ENCODE data around the gene ALOX5. TPM values are rescaled to one million over a fixed set of nuclear protein-coding genes. Genes with fewer than 3 reads are reported as not detected.
"Not testable (repeated sequence)": the region's sequence is repeated elsewhere in the genome, so short reads cannot be mapped to it uniquely, and the experiment has no call there.

Gene ALOX5
- total RNA-seq, 2 experiments from 2014 or later = 0.56 to 0.60 TPM

- Mint-ChIP-seq H3K9me3 (no peaks in the 10 kb centered on the region), H3K4me3 (no peak overlapping the region), H3K27me3 (peaks cover 7% of the 10 kb centered on the region), H3K36me3 (ENCODE audit: low read depth) (no peaks in the 10 kb centered on the region), H3K4me1 (ENCODE audit: low read depth) (no peaks in the 10 kb centered on the region), H3K27ac (no peak overlapping the region)
- DNase-seq (no peak), ATAC-seq (no peak)
- CTCF ChIA-PET = no interaction called here
- TF ChIP-seq CTCF (IDR thresholded peaks at IDR 0.05) = no peak
- intact Hi-C loops (cut with micrococcal nuclease) = no loop called here
- POLR2A ChIA-PET = no interaction called here
These were observed 30.7 kb downstream of the ALOX5 start for GRCh38 chr10:45404770-45405120.

GRCh38 chr10:45407542-45407941 is 33.5 kb downstream of the ALOX5 start:
- peaks cover 10% of the 10 kb centered on the region for H3K27me3 Mint-ChIP-seq
- peaks cover 2% of the 10 kb centered on the region for H3K4me1 Mint-ChIP-seq (ENCODE audit: low read depth)
- ChIA-PET CTCF (interaction anchor here (1.4 kb wide), 1 partner anchor 10 kb away, joined by 4 read pairs; no protein-coding TSS in a partner anchor), POLR2A (interaction anchor here (0.7 kb wide), 1 partner anchor 8 kb away, joined by 3 read pairs; no protein-coding TSS in a partner anchor)
- DNase-seq (no peak), ATAC-seq (no peak)
- intact Hi-C loops (cut with micrococcal nuclease) = no loop called here
- no peak overlapping the region for H3K4me3 Mint-ChIP-seq
- no peak overlapping the region for H3K27ac Mint-ChIP-seq
- no peaks in the 10 kb centered on the region for H3K9me3 Mint-ChIP-seq
- no peaks in the 10 kb centered on the region for H3K36me3 Mint-ChIP-seq (ENCODE audit: low read depth)
- TF ChIP-seq CTCF (IDR thresholded peaks at IDR 0.05) = no peak

- DNase-seq (no peak), ATAC-seq (no peak)
- ChIA-PET POLR2A (no interaction called here), CTCF (interaction anchor here (1.4 kb wide), 1 partner anchor 11 kb away, joined by 4 read pairs; no protein-coding TSS in a partner anchor)
- H3K27me3 Mint-ChIP-seq = peaks cover 10% of the 10 kb centered on the region
- H3K4me1 Mint-ChIP-seq (ENCODE audit: low read depth) = peaks cover 2% of the 10 kb centered on the region
- H3K9me3 Mint-ChIP-seq = no peaks in the 10 kb centered on the region
- no peak for TF ChIP-seq CTCF (IDR thresholded peaks at IDR 0.05)
- no peak overlapping the region for H3K27ac Mint-ChIP-seq
- H3K36me3 Mint-ChIP-seq (ENCODE audit: low read depth) = no peaks in the 10 kb centered on the region
- no peak overlapping the region for H3K4me3 Mint-ChIP-seq
- intact Hi-C loops (cut with micrococcal nuclease) = no loop called here
These were observed 34.7 kb downstream of the ALOX5 start for GRCh38 chr10:45408421-45409319.

GRCh38 chr10:45409347-45409746 is 35.3 kb downstream of the ALOX5 start:
- DNase-seq; H3K4me1 Mint-ChIP-seq (ENCODE audit: low read depth); POLR2A ChIA-PET; H3K4me3 Mint-ChIP-seq; H3K27ac Mint-ChIP-seq; H3K36me3 Mint-ChIP-seq (ENCODE audit: low read depth); H3K9me3 Mint-ChIP-seq; intact Hi-C loops (cut with micrococcal nuclease); ATAC-seq: not testable (repeated sequence)
- peaks cover 10% of the 10 kb centered on the region for H3K27me3 Mint-ChIP-seq
- CTCF ChIA-PET = interaction anchor here (0.7 kb wide), 1 partner anchor 159 kb away, joined by 3 read pairs; no protein-coding TSS in a partner anchor

- POLR2A ChIA-PET = interaction anchor here (0.7 kb wide), 1 partner anchor 10 kb away, joined by 3 read pairs; no protein-coding TSS in a partner anchor
- ATAC-seq (no peak), DNase-seq (no peak)
- Mint-ChIP-seq H3K4me3 (no peak overlapping the region), H3K9me3 (no peaks in the 10 kb centered on the region), H3K36me3 (ENCODE audit: low read depth) (no peaks in the 10 kb centered on the region), H3K27me3 (peaks cover 10% of the 10 kb centered on the region), H3K27ac (no peak overlapping the region), H3K4me1 (ENCODE audit: low read depth) (peaks cover 2% of the 10 kb centered on the region)
- intact Hi-C loops (cut with micrococcal nuclease) = no loop called here
- no peak for TF ChIP-seq CTCF (IDR thresholded peaks at IDR 0.05)
- CTCF ChIA-PET = interaction anchor here (0.7 kb wide), 1 partner anchor 160 kb away, joined by 3 read pairs; no protein-coding TSS in a partner anchor
These were observed 35.8 kb downstream of the ALOX5 start for GRCh38 chr10:45409782-45410181.

All from activated CD8-positive, alpha-beta T cell treated with anti-CD3 and anti-CD28 coated beads for 36 hours (primary cell).